Measurements from ENCODE around the gene HYAL3.

HYAL3 gene

DNA sequence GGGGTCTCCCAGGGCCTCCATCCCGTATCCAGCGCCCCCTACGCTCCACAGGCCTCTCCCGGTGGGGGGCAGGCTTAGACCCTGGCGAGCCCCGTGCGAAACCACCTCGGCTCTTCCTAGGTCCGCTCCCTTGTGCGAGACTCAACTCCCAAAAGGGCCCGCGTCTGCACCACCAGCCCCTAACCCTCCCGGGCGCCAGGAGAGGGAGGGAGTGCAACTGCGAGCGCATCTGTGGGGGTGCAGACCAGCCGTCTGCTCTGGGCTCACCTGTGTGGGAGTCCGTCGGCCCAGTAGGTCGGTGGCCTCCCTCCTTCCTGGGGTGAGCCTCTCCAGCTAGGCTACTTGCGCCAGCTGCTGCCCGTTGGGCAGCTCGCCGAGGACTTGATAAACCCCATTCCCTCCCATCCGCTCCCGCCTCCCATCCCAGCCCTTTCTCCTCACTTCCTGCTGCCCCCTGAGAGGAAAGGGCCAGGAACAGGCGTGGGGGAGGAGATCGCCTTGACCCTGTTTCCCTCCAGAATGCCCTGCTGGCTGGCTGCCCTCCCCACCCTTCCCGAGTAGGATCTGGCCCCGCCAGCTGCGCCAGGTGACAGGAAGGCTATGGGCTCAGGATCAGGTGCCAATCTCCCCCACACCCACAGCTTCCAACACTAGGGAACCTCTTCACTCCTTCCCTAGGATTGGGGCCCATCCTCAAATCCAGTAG, 23.3 kb upstream of the HYAL3 start, which contains the start of gene HYAL2:
Gene HYAL2, minus strand, starts transcription at position 360 of the 706 bp plus-strand sequence. CDS start 2,256 bp downstream, outside the sequence.
- H3K4me3 ChIP-seq (ENCODE audit: low read depth, low read length) = peak within 1 kb of the TSS; percentile 73
- DNase-seq (ENCODE audit: low read depth, low spot score) = no peak
- ChIA-PET POLR2A (interaction anchor here (1.0 to 1.4 kb wide), 2 partner anchors 11 to 15 kb away, joined by 3 read pairs; no protein-coding TSS in a partner anchor), CTCF (interaction anchor here (1.0 to 3.5 kb wide), 13 partner anchors 8 to 246 kb away, joined by 3 to 37 read pairs (median 7); partner anchors contain the start of genes HEMK1, HYAL3 and NAA80)
- TF ChIP-seq, protein P1, sequence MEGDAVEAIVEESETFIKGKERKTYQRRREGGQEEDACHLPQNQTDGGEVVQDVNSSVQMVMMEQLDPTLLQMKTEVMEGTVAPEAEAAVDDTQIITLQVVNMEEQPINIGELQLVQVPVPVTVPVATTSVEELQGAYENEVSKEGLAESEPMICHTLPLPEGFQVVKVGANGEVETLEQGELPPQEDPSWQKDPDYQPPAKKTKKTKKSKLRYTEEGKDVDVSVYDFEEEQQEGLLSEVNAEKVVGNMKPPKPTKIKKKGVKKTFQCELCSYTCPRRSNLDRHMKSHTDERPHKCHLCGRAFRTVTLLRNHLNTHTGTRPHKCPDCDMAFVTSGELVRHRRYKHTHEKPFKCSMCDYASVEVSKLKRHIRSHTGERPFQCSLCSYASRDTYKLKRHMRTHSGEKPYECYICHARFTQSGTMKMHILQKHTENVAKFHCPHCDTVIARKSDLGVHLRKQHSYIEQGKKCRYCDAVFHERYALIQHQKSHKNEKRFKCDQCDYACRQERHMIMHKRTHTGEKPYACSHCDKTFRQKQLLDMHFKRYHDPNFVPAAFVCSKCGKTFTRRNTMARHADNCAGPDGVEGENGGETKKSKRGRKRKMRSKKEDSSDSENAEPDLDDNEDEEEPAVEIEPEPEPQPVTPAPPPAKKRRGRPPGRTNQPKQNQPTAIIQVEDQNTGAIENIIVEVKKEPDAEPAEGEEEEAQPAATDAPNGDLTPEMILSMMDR (IDR thresholded peaks at IDR 0.05; ENCODE audit: insufficient read depth, low read length, missing control alignments) = no peak

DNA sequence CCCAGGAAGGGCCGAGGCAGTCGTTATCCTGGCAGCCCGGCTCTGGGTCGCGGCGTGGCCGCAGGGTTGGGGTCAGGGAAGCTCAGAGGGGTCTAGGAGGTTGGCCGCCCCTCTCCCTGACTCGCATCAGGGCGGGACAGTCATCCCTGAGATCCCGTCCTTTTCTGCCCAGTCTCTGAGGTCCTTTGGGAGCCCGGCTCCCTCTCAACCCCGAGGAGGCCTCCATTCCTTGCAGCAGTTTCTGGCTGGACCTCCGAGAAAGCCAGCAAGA, 22.8 kb upstream of the HYAL3 start:
- DNase-seq (ENCODE audit: low read depth, low spot score) = no peak
- ChIA-PET POLR2A (interaction anchor here (1.0 to 1.4 kb wide), 2 partner anchors 11 to 15 kb away, joined by 3 read pairs; no protein-coding TSS in a partner anchor), CTCF (interaction anchor here (1.0 to 3.5 kb wide), 11 partner anchors 8 to 247 kb away, joined by 3 to 37 read pairs (median 7); partner anchors contain the start of genes HEMK1, HYAL3 and NAA80)
- TF ChIP-seq, protein P1 (IDR thresholded peaks at IDR 0.05; ENCODE audit: insufficient read depth, low read length, missing control alignments) = no peak
- H3K4me3 ChIP-seq (ENCODE audit: low read depth, low read length) = peak overlapping the region; percentile 73

DNA sequence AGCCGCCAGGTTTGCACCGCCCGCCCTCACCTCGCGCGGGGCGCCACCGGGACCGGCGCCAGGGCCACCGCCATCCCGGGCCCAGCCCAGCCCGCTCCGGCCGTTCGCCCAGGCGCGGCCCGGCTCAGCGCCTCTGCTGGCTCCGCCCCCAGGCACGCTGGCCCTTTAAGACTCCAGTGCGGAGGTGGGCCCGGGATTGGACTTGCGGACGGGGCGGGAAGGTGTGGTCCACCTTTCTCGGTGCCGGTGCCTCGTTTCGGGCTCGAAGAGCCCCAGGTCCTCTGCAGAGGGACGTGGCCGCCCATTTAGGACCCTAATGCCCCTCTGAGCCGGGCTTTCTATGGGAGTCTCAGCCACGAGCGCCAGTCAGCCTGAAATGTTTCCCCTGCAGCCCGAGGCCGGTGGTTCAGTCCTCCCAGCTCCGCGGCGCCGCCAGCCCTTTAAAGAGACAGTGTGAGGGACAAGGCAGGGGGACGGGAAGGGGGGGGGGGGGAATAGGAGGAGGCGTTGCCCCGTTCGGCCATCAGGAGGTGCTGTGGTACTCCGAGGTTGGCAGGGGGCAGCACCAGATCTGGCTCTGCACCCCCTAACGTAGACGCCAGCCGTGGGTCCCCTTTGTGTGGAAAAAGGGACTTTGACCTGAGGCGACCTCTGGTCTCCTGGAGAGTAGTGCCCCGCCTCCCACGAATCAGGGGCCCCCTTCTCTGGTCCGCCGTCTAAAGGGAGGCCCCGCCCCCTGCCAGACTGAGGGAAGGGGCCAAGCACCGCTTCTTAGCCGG, 22.3 kb upstream of the HYAL3 start:
- ChIA-PET CTCF (interaction anchor here (0.6 to 3.5 kb wide), 11 partner anchors 7 to 247 kb away, joined by 3 to 37 read pairs (median 7); partner anchors contain the start of gene HEMK1), POLR2A (interaction anchor here (1.0 to 1.4 kb wide), 2 partner anchors 12 to 16 kb away, joined by 3 read pairs; no protein-coding TSS in a partner anchor)
- no peak for DNase-seq (ENCODE audit: low read depth, low spot score)
- TF ChIP-seq, protein P1 (IDR thresholded peaks at IDR 0.05; ENCODE audit: insufficient read depth, low read length, missing control alignments) = peak; percentile 60
- H3K4me3 ChIP-seq (ENCODE audit: low read depth, low read length) = peak overlapping the region; percentile 73

DNA sequence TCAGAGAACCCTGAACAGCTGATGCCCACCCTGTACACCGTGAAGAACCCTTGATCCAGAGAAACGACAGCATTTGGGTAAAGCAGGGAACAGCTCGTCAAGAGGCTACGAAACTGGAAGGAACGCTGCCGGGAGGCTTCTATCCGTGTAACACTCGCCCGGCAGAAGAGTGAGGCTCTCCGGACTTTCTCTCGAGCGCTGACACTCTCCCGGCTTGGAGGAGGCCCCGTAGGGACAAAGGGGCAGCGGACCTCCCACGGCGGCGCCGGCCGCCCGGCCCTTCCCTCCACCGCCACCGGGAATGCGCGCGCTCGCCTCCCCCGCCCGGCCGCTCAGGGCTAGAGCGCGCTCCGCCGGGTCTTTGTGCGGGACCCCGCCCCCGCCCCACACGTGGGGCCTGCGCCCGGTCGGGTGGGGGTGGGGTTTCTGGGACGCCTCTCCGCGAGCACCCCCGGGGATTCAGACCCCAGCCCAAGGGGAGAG, 21.7 kb upstream of the HYAL3 start:
- CTCF ChIA-PET = interaction anchor here (0.6 to 3.5 kb wide), 6 partner anchors 10 to 129 kb away, joined by 3 to 11 read pairs (median 6); partner anchors contain the start of genes HYAL3 and NAA80
- POLR2A ChIA-PET = no interaction called here
- no peak for DNase-seq (ENCODE audit: low read depth, low spot score)
- peak overlapping the region; percentile 73 for H3K4me3 ChIP-seq (ENCODE audit: low read depth, low read length)
- TF ChIP-seq, protein P1 (IDR thresholded peaks at IDR 0.05; ENCODE audit: insufficient read depth, low read length, missing control alignments) = no peak

DNA sequence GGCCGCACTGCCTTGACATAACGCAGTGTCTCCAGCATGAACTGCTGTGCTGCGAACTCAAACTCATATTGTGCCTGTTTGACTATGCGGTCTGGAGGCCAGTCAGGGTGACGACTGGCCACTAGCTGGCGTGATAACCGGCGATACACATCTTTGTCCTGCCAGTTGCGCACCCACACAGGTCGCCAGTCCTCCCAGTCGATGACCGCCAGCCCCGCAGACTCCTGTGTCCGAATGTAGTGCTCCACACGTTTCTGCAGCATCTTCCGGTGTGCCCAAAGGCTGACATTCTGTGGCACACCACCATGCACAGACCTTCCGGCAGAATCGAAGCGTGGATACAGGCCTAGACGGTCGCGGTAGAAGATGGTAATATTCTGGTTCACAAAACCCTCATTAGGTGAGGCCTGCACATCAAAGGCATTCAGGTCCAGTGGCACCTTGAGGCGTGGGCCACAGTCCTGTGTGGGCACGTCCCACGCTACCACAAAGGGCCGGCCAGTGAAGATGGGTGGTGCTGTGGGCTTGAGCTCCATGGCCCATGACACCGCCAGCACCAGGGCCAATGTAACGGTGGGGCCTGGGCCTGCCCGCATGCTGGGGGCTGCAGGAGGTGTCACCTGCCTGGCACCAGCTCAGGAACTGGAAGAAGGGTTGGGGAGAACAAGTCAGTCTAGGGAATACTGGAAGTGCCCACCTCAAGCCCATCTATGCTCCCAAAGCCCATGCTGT, 20.9 kb upstream of the HYAL3 start:
- TF ChIP-seq, protein P1 (IDR thresholded peaks at IDR 0.05; ENCODE audit: insufficient read depth, low read length, missing control alignments) = no peak
- DNase-seq (ENCODE audit: low read depth, low spot score) = no peak
- POLR2A ChIA-PET = no interaction called here
- CTCF ChIA-PET = interaction anchor here (0.7 to 3.5 kb wide), 5 partner anchors 21 to 156 kb away, joined by 3 to 11 read pairs (median 3); partner anchors contain the start of genes HYAL3 and NAA80
- H3K4me3 ChIP-seq (ENCODE audit: low read depth, low read length) = peak overlapping the region; percentile 73
